Peyer's patch (tissue), 4 donors: ENCODE results near the gene TMEM123. TPM values are rescaled to one million over a fixed set of nuclear protein-coding genes. Genes with fewer than 3 reads are reported as not detected.
"Not testable (repeated sequence)": the region's sequence is repeated elsewhere in the genome, so short reads cannot be mapped to it uniquely, and the experiment has no call there.

Experiments used
- DNase-seq, 3 donors: peaks; one replicate each; pipeline ENCODE4 v3.0.0-alpha.2; 2017 to 2019
- H3K27ac ChIP-seq, 4 donors: fragments of 200-600 bp; sonication (generic); one replicate each; pipeline ENCODE4 v1.5.1; 2016 to 2019
- H3K27me3 ChIP-seq, 2 donors: fragments of 200-600 bp; sonication (generic); one replicate each; pipeline ENCODE4 v1.5.1; 2019
- H3K36me3 ChIP-seq, 3 donors: fragments of 200-600 bp; sonication (generic); one replicate each; pipeline ENCODE4 v1.5.1; 2016 to 2019
- H3K4me1 ChIP-seq, 4 donors: fragments of 200-600 bp; sonication (generic); one replicate each; pipeline ENCODE4 v1.5.1; 2016 to 2019
- H3K4me3 ChIP-seq, 4 donors: fragments of 200-600 bp; sonication (generic); 1 replicate in 3 of 4; 2 replicates in 1 of 4; pipeline ENCODE4 v1.5.1; 2016 to 2019; ENCODE audit warnings: mild to moderate bottlenecking in 1 of 4
- H3K9me3 ChIP-seq, 4 donors: fragments of 200-600 bp; sonication (generic); one replicate each; pipeline ENCODE4 v1.5.1; 2016 to 2019; ENCODE audit warnings: mild to moderate bottlenecking in 1 of 4
- POLR2A ChIP-seq, 2 donors: fragments of 450-650 bp; IDR thresholded peaks; one replicate each; pipeline ENCODE4 v1.5.1; 2017; ENCODE audit warnings: antibody characterized with exemption in 2 of 2, mild to moderate bottlenecking in 2 of 2, moderate library complexity in 2 of 2
- total RNA-seq, 4 donors: library from RNA; depleted of rRNA; stranded (reverse); fragments of >200 nt; gene quantifications; one replicate each; pipeline ENCODE4 v1.1.0, GENCODE V29; 2016
- TF ChIP-seq, protein P1 (sequence below), 6 experiments: fragments of 450-650 bp in 4 of 6; fragments of 200-600 bp in 2 of 6; sonication (generic) in 1 of 6; IDR thresholded peaks; one replicate each; pipeline ENCODE4 v1.5.1; 2017 to 2019; ENCODE audit warnings: antibody characterized with exemption in 6 of 6, mild to moderate bottlenecking in 3 of 6, moderate library complexity in 1 of 6

The TMEM123 gene
- total RNA-seq, 4 donors from 2014 or later = 36.1 to 78.4 (median 54.5) TPM

DNA sequence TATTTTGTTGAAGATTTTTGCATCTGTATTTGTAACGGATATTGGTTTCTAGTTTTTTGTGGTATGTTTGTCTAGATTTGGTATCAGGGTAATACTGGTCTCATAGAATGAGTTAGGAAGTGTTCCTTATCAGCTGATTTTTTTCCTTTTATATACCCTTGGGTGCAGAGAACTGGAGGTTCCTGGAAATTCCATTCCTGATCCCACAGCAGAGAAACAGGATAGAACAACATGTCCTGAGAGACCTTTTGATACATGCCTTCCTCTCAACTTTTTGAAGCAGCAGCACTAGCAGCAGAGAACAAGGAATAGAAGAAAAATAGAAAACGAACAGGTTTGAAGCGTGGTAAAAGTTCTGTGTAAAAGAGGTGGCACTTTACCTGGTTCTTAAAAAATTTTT, 68.7 kb downstream of the TMEM123 start:
- Histone ChIP-seq H3K4me1 (no peaks in the 10 kb centered on the region), H3K9me3 (no peaks in the 10 kb centered on the region), H3K27ac (no peak overlapping the region), H3K36me3 (peaks cover 0 to 65% (median 0%) of the 10 kb centered on the region in 3 donors), H3K4me3 (no peak overlapping the region), H3K27me3 (no peaks in the 10 kb centered on the region)
- TF ChIP-seq POLR2A (IDR thresholded peaks at IDR 0.05) = no peak
- TF ChIP-seq, protein P1, sequence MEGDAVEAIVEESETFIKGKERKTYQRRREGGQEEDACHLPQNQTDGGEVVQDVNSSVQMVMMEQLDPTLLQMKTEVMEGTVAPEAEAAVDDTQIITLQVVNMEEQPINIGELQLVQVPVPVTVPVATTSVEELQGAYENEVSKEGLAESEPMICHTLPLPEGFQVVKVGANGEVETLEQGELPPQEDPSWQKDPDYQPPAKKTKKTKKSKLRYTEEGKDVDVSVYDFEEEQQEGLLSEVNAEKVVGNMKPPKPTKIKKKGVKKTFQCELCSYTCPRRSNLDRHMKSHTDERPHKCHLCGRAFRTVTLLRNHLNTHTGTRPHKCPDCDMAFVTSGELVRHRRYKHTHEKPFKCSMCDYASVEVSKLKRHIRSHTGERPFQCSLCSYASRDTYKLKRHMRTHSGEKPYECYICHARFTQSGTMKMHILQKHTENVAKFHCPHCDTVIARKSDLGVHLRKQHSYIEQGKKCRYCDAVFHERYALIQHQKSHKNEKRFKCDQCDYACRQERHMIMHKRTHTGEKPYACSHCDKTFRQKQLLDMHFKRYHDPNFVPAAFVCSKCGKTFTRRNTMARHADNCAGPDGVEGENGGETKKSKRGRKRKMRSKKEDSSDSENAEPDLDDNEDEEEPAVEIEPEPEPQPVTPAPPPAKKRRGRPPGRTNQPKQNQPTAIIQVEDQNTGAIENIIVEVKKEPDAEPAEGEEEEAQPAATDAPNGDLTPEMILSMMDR (IDR thresholded peaks at IDR 0.05) = no peak
- DNase-seq = no peak

DNA sequence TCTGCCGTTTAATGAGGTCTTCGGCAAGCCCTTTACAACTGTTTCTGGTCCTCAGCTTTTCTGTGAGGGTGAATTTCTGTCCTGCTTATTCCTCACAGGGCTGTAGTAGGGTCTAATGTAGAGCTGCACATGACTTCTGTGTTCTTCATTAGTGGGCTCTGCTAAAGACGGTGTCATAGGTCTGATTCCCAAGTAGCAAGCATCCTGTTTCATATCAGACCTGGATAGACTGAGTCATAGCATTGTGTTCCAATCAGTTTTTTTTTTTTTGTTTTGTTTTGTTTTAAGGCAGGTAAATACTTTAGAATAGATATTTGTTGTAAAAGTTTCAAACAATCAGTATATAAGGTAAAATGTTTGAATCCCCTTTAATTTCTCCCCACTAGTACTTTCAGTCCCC, 70.2 kb downstream of the TMEM123 start:
- H3K4me3 ChIP-seq = no peak overlapping the region
- DNase-seq = no peak
- H3K27ac ChIP-seq = no peak overlapping the region
- TF ChIP-seq POLR2A (IDR thresholded peaks at IDR 0.05) = no peak
- TF ChIP-seq, protein P1 (IDR thresholded peaks at IDR 0.05) = no peak
- H3K4me1 ChIP-seq = no peaks in the 10 kb centered on the region
- no peaks in the 10 kb centered on the region for H3K9me3 ChIP-seq
- H3K27me3 ChIP-seq = no peaks in the 10 kb centered on the region
- H3K36me3 ChIP-seq = peaks cover 0 to 65% (median 0%) of the 10 kb centered on the region in 3 donors

DNA sequence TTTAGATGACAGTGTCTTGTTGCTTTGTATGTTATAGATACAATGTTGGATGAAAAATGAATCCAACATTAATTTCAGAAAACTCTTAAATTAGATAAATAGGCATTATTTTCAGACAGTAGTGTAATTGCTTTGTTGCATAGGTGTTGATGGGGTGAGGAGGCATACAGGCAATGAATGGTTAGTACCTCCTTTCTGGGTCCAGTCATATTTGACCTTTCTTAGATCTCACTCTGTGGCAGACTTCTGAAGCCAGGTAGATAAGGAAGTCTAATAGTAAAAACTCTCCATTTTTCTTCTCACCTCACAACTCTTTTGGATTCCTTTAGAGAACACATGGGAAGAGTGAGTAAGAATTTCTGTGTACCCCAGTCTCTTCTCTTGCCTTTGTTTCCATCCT, 73.7 kb downstream of the TMEM123 start:
- Histone ChIP-seq H3K4me1 (no peaks in the 10 kb centered on the region), H3K36me3 (peaks cover 0 to 65% (median 0%) of the 10 kb centered on the region in 3 donors), H3K9me3 (no peaks in the 10 kb centered on the region), H3K4me3 (no peak overlapping the region), H3K27ac (no peak overlapping the region), H3K27me3 (no peaks in the 10 kb centered on the region)
- TF ChIP-seq, protein P1 (IDR thresholded peaks at IDR 0.05) = no peak
- no peak for TF ChIP-seq POLR2A (IDR thresholded peaks at IDR 0.05)
- DNase-seq = no peak

DNA sequence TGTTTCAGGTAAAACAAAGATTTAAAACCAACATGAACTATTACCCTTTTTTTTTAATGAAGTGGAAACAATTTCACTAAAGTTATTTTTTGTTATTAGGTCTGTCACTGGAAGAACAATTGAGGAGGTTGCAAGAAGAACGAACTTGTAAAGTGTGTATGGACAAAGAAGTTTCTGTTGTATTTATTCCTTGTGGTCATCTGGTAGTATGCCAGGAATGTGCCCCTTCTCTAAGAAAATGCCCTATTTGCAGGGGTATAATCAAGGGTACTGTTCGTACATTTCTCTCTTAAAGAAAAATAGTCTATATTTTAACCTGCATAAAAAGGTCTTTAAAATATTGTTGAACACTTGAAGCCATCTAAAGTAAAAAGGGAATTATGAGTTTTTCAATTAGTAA, 74.7 kb downstream of the TMEM123 start:
- TF ChIP-seq, protein P1 (IDR thresholded peaks at IDR 0.05) = no peak
- TF ChIP-seq POLR2A (IDR thresholded peaks at IDR 0.05) = no peak
- Histone ChIP-seq H3K9me3 (no peaks in the 10 kb centered on the region), H3K27ac (no peak overlapping the region), H3K4me1 (no peaks in the 10 kb centered on the region), H3K36me3 (peaks cover 0 to 65% (median 0%) of the 10 kb centered on the region in 3 donors), H3K27me3 (no peaks in the 10 kb centered on the region), H3K4me3 (no peak overlapping the region)
- DNase-seq = no peak

DNA sequence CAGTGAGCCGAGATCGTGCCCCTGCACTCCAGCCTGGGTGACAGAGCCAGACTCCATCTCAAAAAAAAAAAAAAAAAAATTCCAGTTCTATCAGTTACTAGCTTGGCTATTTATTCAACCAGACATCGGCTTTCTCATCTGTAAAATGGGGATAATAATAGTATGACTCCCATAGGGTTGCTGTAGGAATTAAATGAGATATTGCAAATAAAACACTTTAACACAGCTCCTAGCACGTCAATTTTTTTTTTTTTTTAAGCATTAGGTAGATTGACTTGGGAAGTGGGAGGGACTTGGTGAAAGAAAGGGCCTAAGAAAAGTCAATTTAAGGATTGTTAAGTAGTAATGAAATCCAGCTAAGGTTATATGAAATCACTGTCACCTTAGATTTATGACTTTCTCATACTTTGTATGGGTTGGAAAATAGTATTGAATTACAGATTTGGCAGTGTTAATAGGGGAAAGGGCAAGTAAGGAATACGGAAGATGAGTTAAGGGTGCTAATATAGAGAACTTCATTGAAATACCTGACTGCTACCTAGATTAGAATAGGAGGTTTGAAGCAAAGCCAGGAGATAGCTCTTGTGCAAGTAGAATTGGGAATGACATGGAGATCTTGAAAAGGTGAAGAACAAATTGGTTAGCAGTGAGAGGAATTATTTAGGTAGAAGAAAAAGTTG, 76.7 kb downstream of the TMEM123 start:
- Histone ChIP-seq H3K36me3 (peaks cover 0 to 59% (median 0%) of the 10 kb centered on the region in 3 donors), H3K27me3 (no peaks in the 10 kb centered on the region), H3K27ac (no peak overlapping the region), H3K4me1 (no peaks in the 10 kb centered on the region), H3K4me3 (no peak overlapping the region), H3K9me3 (no peaks in the 10 kb centered on the region)
- no peak for TF ChIP-seq POLR2A (IDR thresholded peaks at IDR 0.05)
- TF ChIP-seq, protein P1 (IDR thresholded peaks at IDR 0.05) = no peak
- DNase-seq = no peak

DNA sequence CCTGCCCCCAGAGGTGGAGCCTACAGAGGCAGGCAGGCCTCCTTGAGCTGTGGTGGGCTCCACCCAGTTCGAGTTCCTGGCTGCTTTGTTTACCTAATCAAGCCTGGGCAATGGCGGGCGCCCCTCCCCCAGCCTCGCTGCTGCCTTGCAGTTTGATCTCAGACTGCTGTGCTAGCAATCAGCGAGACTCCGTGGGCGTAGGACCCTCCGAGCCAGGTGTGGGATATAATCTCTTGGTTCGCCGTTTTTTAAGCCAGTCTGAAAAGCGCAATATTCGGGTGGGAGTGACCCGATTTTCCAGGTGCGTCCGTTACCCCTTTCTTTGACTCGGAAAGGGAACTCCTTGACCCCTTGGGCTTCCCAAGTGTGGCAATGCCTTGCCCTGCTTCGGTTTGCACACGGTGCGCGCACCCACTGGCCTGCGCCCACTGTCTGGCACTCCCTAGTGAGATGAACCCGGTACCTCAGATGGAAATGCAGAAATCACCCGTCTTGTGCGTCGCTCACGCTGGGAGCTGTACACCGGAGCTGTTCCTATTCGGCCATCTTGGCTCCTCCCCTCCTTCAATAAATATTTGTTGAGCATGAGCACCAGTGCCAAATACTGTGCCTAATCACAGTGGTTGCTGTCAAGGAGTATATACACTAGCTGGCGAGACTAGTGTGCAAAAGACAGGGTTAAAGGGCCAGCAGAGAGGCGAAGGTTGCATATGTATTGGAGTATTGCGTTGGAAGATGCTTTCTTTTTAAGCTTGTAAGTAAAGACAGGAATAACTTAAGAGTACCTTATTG, 77.7 kb downstream of the TMEM123 start:
- H3K4me3 ChIP-seq, H3K27ac ChIP-seq, DNase-seq, H3K9me3 ChIP-seq, H3K4me1 ChIP-seq, H3K27me3 ChIP-seq: not testable (repeated sequence)
- H3K36me3 ChIP-seq = peaks cover 0 to 49% (median 0%) of the 10 kb centered on the region in 3 donors
